Gastrocnemius medialis (tissue), 4 donors: ENCODE measurements around the gene SERPINA6.

Experiments
- POLR2A ChIP-seq, 2 donors: fragments of 450-650 bp; IDR thresholded peaks; one replicate each; pipeline ENCODE4 v1.6.1; 2017; ENCODE audit warnings: antibody characterized with exemption in 2 of 2, mild to moderate bottlenecking in 2 of 2, moderate library complexity in 2 of 2
- TF ChIP-seq, protein P1 (sequence below), 5 experiments: fragments of 450-650 bp in 3 of 5; fragments of 200-600 bp in 2 of 5; sonication (generic) in 2 of 5; IDR thresholded peaks in 4 of 5; conservative IDR thresholded peaks in 1 of 5; 1 replicate in 4 of 5; 2 replicates in 1 of 5; pipeline ENCODE4 v1.5.1; 2016 to 2019; ENCODE audit warnings: antibody characterized with exemption in 5 of 5, mild to moderate bottlenecking in 3 of 5, moderate library complexity in 3 of 5

DNA sequence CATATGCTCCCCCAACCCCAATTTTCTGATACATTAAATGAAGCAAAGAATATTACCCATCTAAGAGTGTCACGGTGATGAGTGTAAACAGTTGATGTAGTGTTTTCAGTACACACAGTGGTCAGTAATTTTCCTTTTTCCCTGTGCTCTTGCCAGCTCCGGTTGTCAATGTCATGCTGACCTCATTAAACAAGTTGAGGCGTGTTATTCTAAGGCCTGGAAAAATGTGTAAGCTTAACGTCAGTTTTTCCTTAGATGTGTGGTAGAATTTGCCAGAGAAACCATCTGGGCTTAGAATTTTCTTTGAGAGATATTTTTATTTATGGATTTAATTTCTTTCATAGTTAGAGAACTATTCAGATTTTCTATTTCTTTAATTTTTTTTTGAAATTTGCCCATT lies 11.7 kb upstream of the SERPINA6 start:
- TF ChIP-seq, protein P1, sequence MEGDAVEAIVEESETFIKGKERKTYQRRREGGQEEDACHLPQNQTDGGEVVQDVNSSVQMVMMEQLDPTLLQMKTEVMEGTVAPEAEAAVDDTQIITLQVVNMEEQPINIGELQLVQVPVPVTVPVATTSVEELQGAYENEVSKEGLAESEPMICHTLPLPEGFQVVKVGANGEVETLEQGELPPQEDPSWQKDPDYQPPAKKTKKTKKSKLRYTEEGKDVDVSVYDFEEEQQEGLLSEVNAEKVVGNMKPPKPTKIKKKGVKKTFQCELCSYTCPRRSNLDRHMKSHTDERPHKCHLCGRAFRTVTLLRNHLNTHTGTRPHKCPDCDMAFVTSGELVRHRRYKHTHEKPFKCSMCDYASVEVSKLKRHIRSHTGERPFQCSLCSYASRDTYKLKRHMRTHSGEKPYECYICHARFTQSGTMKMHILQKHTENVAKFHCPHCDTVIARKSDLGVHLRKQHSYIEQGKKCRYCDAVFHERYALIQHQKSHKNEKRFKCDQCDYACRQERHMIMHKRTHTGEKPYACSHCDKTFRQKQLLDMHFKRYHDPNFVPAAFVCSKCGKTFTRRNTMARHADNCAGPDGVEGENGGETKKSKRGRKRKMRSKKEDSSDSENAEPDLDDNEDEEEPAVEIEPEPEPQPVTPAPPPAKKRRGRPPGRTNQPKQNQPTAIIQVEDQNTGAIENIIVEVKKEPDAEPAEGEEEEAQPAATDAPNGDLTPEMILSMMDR (IDR thresholded peaks at IDR 0.05 in 4 of 5, conservative IDR thresholded peaks at IDR 0.05 in 1 of 5): no peak
- no peak for TF ChIP-seq POLR2A (IDR thresholded peaks at IDR 0.05)
